Keratinocyte (primary cell): Measurements from ENCODE around the gene RAB3IL1. TPM values are rescaled to one million over a fixed set of nuclear protein-coding genes. Genes with fewer than 3 reads are reported as not detected.

Experiments used
- DNase-seq: peaks from one replicate; pipeline ENCODE4 v3.0.0-alpha.2; 2011; ENCODE audit warnings: low read depth, missing footprints, low spot score
- FAIRE-seq: peaks from 2 replicates; lab custom pipeline; 2011; peaks lifted over from hg19 to GRCh38; lab: Jason Lieb, UNC
- H2AFZ ChIP-seq: 2 replicates; pipeline ENCODE4 v1.6.0; 2012; ENCODE audit warnings: low read length, control low read depth, inconsistent platforms; ENCODE audit not compliant: control insufficient read depth
- H3K27ac ChIP-seq: 2 replicates; pipeline ENCODE4 v1.5.1; 2011; ENCODE audit warnings: low read length; ENCODE audit not compliant: control insufficient read depth, insufficient read depth
- H3K27me3 ChIP-seq: 3 replicates; pipeline ENCODE4 v1.6.0; 2011; ENCODE audit warnings: low read length; ENCODE audit not compliant: control insufficient read depth, insufficient read depth; ENCODE audit errors: extremely low read depth
- H3K36me3 ChIP-seq, 2 experiments: 2 replicates in 1 of 2; 3 replicates in 1 of 2; pipeline ENCODE4 v1.5.1; 2011; ENCODE audit warnings: low read length in 2 of 2, mild to moderate bottlenecking in 1 of 2; ENCODE audit not compliant: control insufficient read depth in 2 of 2, insufficient read depth in 2 of 2; ENCODE audit errors: extremely low read depth in 1 of 2
- H3K4me1 ChIP-seq: 3 replicates; pipeline ENCODE4 v1.5.1; 2011; ENCODE audit warnings: low read length; ENCODE audit not compliant: control insufficient read depth, insufficient read depth; ENCODE audit errors: extremely low read depth
- H3K4me2 ChIP-seq: 3 replicates; pipeline ENCODE4 v1.6.0; 2011; ENCODE audit warnings: low read depth, low read length; ENCODE audit not compliant: control insufficient read depth, insufficient read depth; ENCODE audit errors: extremely low read depth
- H3K4me3 ChIP-seq, 3 experiments: fragments of 200-600 bp in 1 of 3; sonication (generic) in 1 of 3; 2 replicates in 2 of 3; 3 replicates in 1 of 3; pipeline ENCODE4 v1.5.1; 2011 to 2016; ENCODE audit warnings: low read length in 3 of 3, mild to moderate bottlenecking in 3 of 3, control low read depth in 2 of 3, inconsistent platforms in 1 of 3, low read depth in 1 of 3, mixed read lengths in 1 of 3, mixed run types in 1 of 3, moderate library complexity in 1 of 3; ENCODE audit not compliant: control insufficient read depth in 2 of 3, insufficient read depth in 2 of 3; ENCODE audit errors: extremely low read depth in 1 of 3
- H3K79me2 ChIP-seq: 2 replicates; pipeline ENCODE4 v1.6.0; 2012; ENCODE audit warnings: low read length; ENCODE audit not compliant: control insufficient read depth, insufficient read depth
- H3K9ac ChIP-seq: 3 replicates; pipeline ENCODE4 v1.6.0; 2011; ENCODE audit warnings: low read length; ENCODE audit not compliant: control insufficient read depth, insufficient read depth; ENCODE audit errors: extremely low read depth
- H3K9me1 ChIP-seq: 3 replicates; pipeline ENCODE4 v1.6.0; 2011; ENCODE audit warnings: low read length; ENCODE audit not compliant: control insufficient read depth, insufficient read depth; ENCODE audit errors: extremely low read depth
- H3K9me3 ChIP-seq: 2 replicates; pipeline ENCODE4 v1.5.1; 2012; ENCODE audit warnings: low read depth, low read length; ENCODE audit not compliant: control insufficient read depth
- H4K20me1 ChIP-seq: 3 replicates; pipeline ENCODE4 v1.6.0; 2011; ENCODE audit warnings: low read length; ENCODE audit not compliant: control insufficient read depth, insufficient read depth; ENCODE audit errors: extremely low read depth
- EZH2 ChIP-seq: IDR thresholded peaks from one replicate; pipeline ENCODE4 v1.6.1; 2012; ENCODE audit warnings: inconsistent platforms, mild to moderate bottlenecking, low read length, moderate library complexity
- dilution Hi-C: fragments of 300-500 bp; cut with MboI; formaldehyde crosslinking; loops from one replicate; pipeline ENCODE4 v1.7.0; 2020; ENCODE audit warnings: low sequenced_read_pairs; ENCODE audit not compliant: extremely low pct_ligation_motif_present
- polyA plus RNA-seq, 5 experiments: library from polyadenylated mRNA; depleted of rRNA in 3 of 5; stranded (reverse) in 3 of 5; stranded (forward) in 1 of 5; unstranded in 1 of 5; fragments of >200 nt; gene quantifications; 1 replicate in 1 of 5; 2 replicates in 3 of 5; 3 replicates in 1 of 5; pipeline versions ENCODE4 v1.2.1 to v1.2.3, GENCODE V29; 2011 to 2012; ENCODE audit warnings: missing spikeins in 2 of 5, low read depth in 1 of 5, low replicate concordance in 1 of 5
- TF ChIP-seq, protein P1 (sequence below), 3 experiments: IDR thresholded peaks in 1 of 3; conservative IDR thresholded peaks in 1 of 3; optimal IDR thresholded peaks in 1 of 3; 2 replicates in 2 of 3; 3 replicates in 1 of 3; pipeline versions ENCODE3 to v1.5.1; 2011; ENCODE audit warnings: low read length in 3 of 3, mild to moderate bottlenecking in 3 of 3, moderate library complexity in 2 of 3, control low read depth in 1 of 3, inconsistent platforms in 1 of 3; ENCODE audit not compliant: insufficient read depth in 2 of 3; ENCODE audit errors: extremely low read depth in 1 of 3

RAB3IL1 gene
- polyA plus RNA-seq, 1 donor (not counting 4 experiments of a cell fraction or from before 2014, with no cell fraction given) = 0.31 TPM

DNA sequence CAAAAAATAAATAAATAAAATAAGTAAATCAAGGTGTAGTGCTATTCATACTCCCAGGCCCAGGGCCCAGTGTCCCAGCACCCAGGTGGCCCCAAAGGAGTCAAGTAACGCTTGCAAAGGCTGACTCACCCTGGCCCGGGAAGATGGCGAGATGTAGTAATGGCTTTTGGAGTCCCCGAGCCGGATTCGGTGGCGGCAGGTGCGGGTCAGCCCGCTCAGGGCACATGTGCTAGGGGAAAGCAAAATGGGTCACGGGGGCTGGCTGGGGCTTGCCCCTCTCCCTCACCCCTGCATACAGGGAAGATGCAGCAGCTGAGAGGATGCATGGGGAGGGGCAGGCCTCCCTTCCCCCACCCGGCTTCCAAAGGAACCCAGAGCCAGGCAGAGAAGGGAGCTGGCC is 15.1 kb downstream of the RAB3IL1 start:
- Histone ChIP-seq H3K27me3 (peaks cover 6% of the 10 kb centered on the region), H3K9ac (no peak overlapping the region), H3K9me1 (no peaks in the 10 kb centered on the region), H2AFZ (no peak overlapping the region), H3K4me3 (no peak overlapping the region), H3K4me2 (no peak overlapping the region), H3K36me3 (no peaks in the 10 kb centered on the region), H3K9me3 (no peaks in the 10 kb centered on the region), H3K79me2 (no peaks in the 10 kb centered on the region), H3K4me1 (no peaks in the 10 kb centered on the region), H3K27ac (no peak overlapping the region), H4K20me1 (no peaks in the 10 kb centered on the region)
- FAIRE-seq = no peak
- TF ChIP-seq EZH2 = no peak
- TF ChIP-seq, protein P1, sequence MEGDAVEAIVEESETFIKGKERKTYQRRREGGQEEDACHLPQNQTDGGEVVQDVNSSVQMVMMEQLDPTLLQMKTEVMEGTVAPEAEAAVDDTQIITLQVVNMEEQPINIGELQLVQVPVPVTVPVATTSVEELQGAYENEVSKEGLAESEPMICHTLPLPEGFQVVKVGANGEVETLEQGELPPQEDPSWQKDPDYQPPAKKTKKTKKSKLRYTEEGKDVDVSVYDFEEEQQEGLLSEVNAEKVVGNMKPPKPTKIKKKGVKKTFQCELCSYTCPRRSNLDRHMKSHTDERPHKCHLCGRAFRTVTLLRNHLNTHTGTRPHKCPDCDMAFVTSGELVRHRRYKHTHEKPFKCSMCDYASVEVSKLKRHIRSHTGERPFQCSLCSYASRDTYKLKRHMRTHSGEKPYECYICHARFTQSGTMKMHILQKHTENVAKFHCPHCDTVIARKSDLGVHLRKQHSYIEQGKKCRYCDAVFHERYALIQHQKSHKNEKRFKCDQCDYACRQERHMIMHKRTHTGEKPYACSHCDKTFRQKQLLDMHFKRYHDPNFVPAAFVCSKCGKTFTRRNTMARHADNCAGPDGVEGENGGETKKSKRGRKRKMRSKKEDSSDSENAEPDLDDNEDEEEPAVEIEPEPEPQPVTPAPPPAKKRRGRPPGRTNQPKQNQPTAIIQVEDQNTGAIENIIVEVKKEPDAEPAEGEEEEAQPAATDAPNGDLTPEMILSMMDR (optimal IDR thresholded peaks at IDR 0.05 in 1 of 3, IDR thresholded peaks at IDR 0.05 in 1 of 3, conservative IDR thresholded peaks at IDR 0.05 in 1 of 3; ENCODE audit: extremely low read depth in 1 of 3, insufficient read depth in 2 of 3, low read length in 3 of 3) = no peak
- dilution Hi-C loops = loop anchor here (25.0 kb wide), 1 partner anchor 185 kb away; no protein-coding TSS in a partner anchor
- no peak for DNase-seq

DNA sequence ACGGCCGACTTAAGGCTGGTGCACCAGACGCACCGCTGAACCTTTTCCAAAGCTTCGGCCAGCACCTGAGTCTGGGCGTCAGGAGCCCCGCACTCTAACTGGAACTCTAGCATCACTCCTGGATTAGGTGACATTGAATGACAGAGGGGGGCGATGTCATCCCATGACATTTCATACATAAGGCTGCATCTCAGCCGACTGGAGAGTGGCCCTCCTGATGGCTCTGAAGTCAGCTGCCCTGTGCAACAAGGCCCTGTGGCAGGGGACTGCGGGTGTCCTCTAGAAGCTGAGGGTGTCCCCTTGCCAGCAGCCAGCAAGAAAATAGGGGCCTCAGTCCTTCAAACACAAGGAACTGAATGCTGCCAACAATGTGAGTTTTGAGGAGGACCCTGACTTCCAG is 16.0 kb downstream of the RAB3IL1 start:
- TF ChIP-seq, protein P1 (optimal IDR thresholded peaks at IDR 0.05 in 1 of 3, IDR thresholded peaks at IDR 0.05 in 1 of 3, conservative IDR thresholded peaks at IDR 0.05 in 1 of 3; ENCODE audit: extremely low read depth in 1 of 3, insufficient read depth in 2 of 3, low read length in 3 of 3) = no peak
- TF ChIP-seq EZH2 = no peak
- dilution Hi-C loops = loop anchor here (25.0 kb wide), 1 partner anchor 186 kb away; no protein-coding TSS in a partner anchor

More for the DNA sequence above, 16.0 kb downstream of the RAB3IL1 start:
- Histone ChIP-seq H3K9me3 (no peaks in the 10 kb centered on the region), H3K9me1 (no peaks in the 10 kb centered on the region), H3K36me3 (no peaks in the 10 kb centered on the region), H3K4me1 (no peaks in the 10 kb centered on the region), H2AFZ (no peak overlapping the region), H3K4me3 (no peak overlapping the region), H3K4me2 (no peak overlapping the region), H3K9ac (no peak overlapping the region), H3K27me3 (peaks cover 6% of the 10 kb centered on the region), H4K20me1 (no peaks in the 10 kb centered on the region), H3K79me2 (no peaks in the 10 kb centered on the region), H3K27ac (no peak overlapping the region)
- no peak for FAIRE-seq
- DNase-seq = no peak
